ENCODE data around the gene CEP131.

DNA sequence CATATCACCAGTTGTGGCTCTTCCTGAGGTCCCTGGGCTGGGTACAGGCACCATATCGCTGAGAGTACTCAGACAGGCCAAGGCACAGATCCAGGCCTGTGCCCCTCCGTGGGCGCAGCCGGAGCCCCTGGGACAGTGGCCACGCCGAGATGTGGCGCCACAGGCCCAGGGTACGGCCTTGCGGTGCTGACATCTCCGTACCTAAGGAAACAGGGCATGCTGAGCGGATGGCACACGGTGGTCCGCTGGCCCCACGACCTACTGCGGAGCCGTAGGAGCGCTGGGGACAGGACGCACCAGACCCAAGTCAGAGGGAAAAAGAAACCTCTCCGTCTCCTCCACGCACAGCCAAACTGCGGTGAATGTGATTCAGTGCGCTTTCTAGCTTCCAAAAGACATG lies 42.8 kb upstream of the CEP131 start:
- TF ChIP-seq CTCF (tag by site-specific recombination; IDR thresholded peaks at IDR 0.05) (no peak), ZNF324 (tag by site-specific recombination; IDR thresholded peaks at IDR 0.05) (no peak), PRDM10 (tag by site-specific recombination; IDR thresholded peaks at IDR 0.05) (no peak), ZNF274 (IDR thresholded peaks at IDR 0.05; ENCODE audit: low read length) (no peak), ZNF274 (tag by site-specific recombination; IDR thresholded peaks at IDR 0.05; ENCODE audit: borderline replicate concordance) (no peak)
